GM12873 (cell line): Measurements from ENCODE around the gene TMEM175.

ENCODE experiments used
- TF ChIP-seq, protein P1 (sequence below): IDR thresholded peaks from 2 replicates; pipeline ENCODE4 v1.5.1; 2012; ENCODE audit warnings: low read depth, mild to moderate bottlenecking, moderate library complexity, low read length, control low read depth; ENCODE audit not compliant: insufficient read depth; ENCODE audit errors: missing control alignments

TMEM175 gene

GRCh38 chr4:907103-907400, 25.2 kb upstream of the TMEM175 start:
- TF ChIP-seq, protein P1, sequence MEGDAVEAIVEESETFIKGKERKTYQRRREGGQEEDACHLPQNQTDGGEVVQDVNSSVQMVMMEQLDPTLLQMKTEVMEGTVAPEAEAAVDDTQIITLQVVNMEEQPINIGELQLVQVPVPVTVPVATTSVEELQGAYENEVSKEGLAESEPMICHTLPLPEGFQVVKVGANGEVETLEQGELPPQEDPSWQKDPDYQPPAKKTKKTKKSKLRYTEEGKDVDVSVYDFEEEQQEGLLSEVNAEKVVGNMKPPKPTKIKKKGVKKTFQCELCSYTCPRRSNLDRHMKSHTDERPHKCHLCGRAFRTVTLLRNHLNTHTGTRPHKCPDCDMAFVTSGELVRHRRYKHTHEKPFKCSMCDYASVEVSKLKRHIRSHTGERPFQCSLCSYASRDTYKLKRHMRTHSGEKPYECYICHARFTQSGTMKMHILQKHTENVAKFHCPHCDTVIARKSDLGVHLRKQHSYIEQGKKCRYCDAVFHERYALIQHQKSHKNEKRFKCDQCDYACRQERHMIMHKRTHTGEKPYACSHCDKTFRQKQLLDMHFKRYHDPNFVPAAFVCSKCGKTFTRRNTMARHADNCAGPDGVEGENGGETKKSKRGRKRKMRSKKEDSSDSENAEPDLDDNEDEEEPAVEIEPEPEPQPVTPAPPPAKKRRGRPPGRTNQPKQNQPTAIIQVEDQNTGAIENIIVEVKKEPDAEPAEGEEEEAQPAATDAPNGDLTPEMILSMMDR, result no peak

GRCh38 chr4:907691-908425, 24.4 kb upstream of the TMEM175 start:
- TF ChIP-seq, protein P1, result no peak

DNA sequence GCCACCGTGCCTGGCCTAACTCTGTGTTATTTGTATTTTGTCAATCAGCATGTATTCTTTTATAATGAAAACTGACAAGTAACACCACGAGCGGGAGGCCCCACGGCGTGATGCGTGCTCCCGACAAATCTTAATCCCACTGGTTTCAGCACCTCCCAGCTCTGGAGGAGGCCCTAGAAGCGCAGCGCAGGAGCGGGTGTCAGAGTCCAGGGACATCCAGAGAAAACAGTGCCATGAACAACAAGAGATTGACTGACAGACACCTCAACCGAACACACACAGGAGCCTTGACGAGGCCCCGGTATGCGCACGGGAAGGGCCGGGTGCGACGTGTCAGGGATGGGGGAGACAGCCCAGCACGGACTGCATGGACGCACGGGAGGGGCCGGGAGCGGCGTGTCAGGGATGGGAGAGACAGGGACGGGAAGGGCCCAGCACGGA, 23.1 kb upstream of the TMEM175 start:
- TF ChIP-seq, protein P1, result no peak

DNA sequence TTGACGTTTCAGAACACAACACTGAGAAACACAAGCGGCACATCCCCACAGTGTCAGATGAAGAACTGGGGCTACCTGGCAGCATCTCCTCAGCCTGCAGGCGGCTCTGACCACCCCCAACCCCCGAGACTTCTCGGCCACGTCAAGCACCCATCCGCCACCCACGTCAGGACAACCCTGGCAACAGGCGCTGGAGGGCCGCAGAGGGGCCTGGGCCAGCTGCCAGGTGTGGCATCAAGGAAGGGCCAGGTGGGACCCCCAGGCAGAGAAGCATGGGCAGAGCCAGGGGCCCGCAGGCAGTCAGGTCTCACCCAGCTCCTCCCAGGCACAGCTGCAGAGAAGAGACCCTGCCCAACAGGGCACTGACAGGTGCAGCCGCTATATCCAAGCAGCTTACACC, 22.4 kb upstream of the TMEM175 start:
- TF ChIP-seq, protein P1, result no peak

GRCh38 chr4:910366-911091, 21.7 kb upstream of the TMEM175 start:
- TF ChIP-seq, protein P1, result no peak

DNA sequence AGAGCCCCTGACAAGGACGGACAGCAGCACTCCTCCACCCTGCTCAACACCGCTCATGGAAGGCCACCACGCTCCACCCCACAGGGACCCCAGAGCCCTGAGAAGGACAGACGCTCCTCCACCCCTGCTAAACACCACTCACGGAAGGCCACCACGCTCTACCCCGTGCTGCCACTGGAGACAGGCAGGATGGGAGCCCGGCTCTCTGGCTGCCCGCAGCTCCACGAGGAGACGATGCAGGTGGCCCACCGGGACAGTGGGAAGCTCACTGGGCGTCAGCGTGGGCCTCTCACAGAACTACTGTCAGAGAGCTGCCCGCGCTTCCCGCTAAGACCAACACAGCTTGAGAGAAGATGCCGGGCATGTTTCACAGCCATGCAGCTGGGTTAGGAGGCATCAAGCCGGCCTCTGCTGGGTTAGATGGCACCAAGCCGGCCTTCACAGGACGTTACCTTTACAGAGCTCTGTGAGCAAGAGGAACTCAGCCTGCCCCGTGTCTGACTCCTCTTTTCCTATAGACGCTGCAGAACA, 21.0 kb upstream of the TMEM175 start:
- TF ChIP-seq, protein P1, result no peak

GRCh38 chr4:911871-912490, 20.3 kb upstream of the TMEM175 start:
- TF ChIP-seq, protein P1, result no peak
